ENCODE data around the gene NAT10.

Gene NAT10

DNA sequence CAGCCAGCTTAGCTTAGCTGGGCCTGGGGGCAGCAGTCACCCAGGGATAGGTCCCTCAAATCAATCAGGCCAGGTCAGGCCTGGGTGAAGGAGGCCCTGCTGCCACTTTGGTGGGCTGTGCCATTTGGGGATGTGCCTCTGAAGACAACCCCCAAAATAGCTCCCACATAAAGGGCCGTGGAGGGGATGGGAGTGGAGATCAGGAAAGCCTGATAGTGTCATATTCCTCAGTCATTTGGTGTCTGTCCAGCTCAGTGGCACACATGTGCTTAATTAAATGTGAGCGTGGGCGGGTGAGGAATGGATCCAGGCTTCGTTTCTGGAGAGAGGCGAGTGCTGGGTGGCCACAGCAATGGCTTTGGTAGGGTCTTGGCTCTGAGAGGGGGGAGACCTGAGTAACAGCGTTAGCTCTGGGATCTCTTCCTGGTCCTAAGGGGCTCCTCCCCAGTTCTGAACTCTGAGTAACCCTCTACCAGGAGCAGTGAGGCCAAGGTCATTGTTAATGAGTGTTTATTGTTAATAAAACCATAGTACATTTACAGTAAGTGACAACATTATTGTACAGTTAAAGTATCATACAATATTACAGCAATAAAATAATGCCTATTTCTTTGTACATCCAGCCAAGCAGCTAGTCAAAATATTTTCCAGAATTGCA is 45.2 kb downstream of the NAT10 start:
- DNase-seq = no peak

DNA sequence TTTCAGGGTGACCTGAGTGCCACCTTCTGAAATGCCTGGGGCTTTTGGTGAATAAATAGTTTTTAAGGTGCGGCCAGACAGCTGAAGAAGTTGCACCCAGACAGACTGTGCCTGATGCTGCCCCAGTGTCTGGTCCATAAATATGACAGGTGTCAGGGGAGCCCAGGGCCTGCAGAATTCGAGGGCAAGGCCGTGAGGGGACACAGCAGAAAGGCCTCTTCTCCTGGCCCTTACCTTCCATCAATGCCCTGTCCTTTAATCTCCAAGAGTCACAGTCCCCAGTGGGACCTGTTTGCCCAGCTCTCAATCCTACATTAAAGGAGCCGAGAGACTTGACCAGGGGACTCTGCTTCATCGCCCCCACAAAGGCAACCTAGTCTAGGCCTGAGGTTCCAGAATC is 45.7 kb downstream of the NAT10 start:
- no peak for DNase-seq

DNA sequence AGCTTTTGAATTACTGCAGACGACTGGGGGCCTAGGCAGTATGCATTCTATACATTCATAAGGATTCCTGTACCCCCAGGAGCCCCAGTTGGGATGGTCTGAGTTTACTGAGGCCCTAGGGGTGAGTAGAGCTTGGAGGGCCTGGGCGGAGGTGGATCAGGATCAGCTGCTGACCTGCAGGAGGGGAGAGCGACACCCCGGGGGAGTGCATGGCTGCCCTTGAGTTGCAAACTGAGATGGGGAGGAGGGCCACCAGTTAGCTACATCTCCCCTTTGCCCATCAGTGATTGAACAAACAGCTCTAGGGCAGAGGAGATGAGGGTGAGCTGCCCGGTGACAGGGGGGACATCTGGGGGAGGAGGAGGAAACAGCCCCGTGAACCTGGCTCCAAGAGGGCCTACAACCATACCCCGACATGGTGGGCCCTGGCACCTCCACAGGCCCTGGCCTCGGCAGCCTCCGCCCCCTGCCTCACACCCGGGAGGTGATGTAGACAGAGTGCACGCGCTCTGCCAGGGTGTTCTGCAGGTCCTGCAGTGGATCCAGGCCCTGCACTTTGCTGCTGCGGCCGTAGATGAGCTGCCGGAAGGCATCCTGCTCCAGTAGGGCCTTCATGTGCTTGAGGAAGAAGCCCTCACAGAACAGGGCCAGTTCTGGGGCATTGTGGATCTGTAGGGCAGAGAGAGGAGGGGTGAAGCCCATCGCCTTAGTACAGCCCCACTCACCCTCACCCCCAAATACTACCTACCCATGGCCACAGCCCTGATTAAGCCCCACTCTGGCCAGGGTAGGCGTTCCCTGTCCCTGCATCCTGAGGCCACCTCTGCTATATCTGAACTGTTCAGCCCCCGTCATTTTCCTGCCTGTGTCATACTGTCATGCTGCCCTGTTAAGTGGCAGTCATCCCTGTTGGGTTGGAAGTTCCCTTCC is 46.8 kb downstream of the NAT10 start:
- DNase-seq = no peak

GRCh38 chr11:34154059-34154875 is 48.8 kb downstream of the NAT10 start:
- DNase-seq = peak; percentile 60

GRCh38 chr11:34155057-34155756 is 49.8 kb downstream of the NAT10 start:
- no peak for DNase-seq

DNA sequence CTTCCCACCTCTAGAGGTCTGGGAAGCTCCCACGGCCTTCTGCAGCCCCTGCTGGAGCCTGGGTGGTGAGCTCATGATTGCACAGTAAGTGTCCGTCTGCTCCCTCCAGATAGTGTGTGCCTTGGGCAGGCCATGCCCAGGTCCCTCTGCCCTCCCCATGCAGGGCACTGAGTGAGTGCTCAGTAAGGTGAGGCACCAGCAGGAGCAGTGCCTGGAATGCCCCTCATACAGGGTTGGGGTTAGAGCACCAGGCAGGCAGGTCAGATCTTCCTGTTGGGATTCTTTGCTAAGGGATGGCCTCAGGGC is 50.3 kb downstream of the NAT10 start:
- DNase-seq = no peak

DNA sequence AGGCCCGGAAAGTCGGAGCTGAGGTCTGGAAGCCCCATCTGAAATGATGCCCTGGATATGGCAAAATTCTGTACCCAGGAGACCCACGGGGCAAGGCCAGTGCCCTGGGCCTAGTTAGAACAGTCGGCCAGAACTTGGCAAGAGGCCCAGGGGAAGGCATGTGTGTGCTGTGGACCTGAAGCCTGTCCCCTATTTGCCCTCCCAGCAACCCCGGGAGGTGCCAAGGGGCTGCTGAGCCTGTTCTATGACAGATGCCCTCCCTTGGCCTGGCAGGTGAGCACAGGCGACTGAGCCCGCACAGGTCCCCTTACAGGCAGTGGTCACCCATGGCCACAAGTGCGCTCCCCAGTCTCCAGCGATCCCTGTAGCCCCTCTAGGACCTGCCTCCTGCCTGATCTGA is 51.7 kb downstream of the NAT10 start:
- no peak for DNase-seq

DNA sequence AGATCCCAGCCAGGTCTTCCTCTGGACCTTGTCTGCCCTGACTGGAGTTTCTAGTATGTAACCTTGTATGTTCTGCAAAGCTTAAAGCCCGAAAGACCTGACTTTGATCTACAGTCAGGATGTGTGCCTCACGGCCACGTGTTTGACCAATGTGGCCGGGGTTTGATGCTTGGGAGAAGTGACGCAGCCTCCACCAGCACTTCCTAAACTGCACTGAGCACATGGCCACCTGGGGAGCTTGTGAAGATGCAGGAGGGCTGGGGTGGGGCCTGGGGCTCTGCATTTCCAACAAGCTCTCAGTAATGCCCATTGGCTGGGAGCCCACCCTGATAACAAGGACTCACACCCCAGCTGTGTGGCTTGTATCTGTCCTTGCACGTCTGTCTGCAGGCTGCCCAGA is 53.2 kb downstream of the NAT10 start:
- no peak for DNase-seq

- no peak for DNase-seq
Measured at GRCh38 chr11:34160049-34160721, 54.8 kb downstream of the NAT10 start.

DNA sequence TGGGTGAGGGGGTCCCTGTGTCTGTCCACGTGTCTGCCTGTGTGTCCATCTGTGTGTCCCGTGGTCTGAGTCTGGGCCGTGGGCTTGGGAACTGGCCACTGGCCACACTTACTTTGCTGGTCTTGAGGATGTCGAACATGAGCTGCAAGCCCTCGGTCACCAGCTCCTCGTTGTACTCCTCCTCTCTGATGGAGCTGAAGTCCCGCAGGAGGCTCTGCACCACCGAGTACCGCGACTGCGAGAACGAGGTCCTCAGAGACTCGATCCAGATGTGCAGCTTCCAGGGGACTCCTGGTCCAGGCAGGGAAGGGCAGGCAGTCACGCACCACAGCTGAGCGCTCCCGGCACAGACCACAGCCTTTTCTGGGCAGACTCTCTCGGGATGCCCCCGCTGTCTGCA is 55.4 kb downstream of the NAT10 start:
- DNase-seq = no peak

- DNase-seq = no peak
Measured at GRCh38 chr11:34161361-34161760, 55.9 kb downstream of the NAT10 start.

DNA sequence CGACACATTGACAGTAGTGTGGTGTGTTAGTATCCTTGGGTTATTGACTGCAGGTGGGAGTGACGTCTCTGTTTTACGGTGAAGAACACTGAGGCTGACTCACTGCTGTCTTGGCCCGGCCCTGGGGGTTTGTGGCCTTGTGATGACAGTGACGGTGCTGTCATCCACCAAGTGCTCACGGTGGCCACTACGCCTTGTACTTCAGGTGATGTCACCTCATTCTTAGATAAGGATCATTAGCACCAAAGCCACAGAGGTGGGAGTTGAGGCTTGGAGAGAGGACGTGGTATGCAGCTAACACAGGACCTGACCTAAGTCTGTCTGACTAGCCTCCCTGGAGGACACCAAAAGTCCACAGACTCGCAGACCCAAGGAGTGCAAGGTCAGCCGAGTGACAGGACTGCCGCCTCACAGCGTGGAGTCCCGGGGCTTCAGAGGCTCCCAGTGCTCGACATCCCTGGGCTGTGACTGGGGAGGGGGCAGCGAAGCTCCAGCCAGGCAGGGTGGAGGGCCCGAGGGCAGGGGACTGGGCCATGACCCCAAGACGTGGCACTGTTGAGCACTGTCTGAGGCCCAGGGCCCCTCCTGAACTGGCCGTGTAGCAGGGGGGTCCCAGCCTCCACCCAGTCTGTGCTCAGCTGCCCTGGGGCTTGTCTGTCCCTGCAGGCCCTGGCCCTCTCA is 56.5 kb downstream of the NAT10 start:
- no peak for DNase-seq

DNA sequence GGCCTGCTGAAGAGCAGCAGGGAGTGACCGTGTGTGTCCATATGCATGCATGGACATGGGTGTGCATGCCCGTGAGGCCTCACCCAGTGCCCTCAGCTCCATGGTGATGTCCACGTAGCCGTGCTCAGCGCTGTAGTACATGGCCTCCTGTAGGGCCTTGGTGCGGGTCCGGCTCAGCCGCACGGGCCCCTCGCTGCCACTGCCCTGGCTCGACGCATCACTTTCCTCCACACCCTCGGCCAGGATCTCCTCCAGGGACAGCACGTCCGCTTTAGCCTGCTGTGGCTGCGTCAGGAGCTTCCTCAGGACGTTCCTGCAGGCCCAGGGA is 57.0 kb downstream of the NAT10 start:
- no peak for DNase-seq

DNA sequence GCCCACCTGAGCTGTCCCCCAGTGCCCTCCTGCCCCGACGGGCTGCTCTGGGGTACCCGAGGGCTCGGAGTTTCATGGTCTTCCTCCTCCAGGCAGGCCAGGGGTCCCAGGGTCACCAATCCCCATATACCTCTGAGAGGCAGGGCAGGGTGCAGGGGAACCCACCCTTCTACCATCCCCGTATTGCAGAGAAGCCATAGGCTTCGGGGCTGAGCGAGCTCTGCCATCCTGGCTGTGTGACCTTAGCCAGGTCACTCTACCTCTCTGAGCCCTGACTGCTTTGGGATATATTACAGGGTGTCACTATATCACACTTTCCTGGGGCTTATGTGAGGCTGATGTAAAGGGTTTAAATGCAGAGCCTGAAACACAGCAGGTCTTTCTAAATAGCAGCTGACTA is 57.4 kb downstream of the NAT10 start:
- DNase-seq = no peak

- no peak for DNase-seq
Measured at GRCh38 chr11:34165121-34165520, 59.7 kb downstream of the NAT10 start.

DNA sequence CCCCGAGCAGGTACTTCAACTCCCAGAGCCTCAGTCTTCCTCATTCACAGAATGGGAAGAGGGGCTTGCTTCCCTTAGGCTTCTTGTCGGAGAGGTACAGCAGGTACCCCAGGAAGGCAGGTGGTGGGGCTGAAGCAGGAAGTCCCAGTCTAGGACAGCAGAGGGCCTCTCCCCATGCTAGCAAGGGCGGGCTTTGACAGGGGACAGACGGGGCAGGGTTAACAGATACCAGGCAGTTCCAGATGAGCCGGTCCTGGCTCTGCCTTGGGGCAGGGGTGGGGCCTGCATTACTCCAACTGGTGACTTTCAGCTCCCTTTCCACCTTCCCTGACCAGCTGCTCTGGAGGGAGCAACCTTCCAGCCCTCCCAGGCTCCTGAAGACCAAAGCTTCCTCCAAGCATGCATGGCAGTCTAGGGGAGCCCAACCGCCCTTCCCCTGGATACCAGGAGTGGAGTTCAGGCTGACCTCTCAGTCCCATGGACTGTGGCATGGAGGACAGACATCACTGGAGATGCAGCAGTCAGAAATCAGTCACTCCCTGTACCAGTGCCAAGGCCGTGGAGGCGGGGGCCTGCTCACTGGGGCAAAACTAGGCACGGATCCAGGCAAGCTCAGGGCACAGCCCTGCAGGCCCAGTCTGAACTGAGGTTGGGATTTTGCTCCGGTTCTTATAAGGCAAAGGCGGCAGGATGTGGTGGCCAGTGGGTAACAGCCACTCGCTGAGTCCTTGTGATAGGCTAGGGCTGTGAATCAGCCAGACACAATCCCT is 60.5 kb downstream of the NAT10 start:
- no peak for DNase-seq

GRCh38 chr11:34166806-34167740 is 61.6 kb downstream of the NAT10 start:
- DNase-seq = no peak

DNA sequence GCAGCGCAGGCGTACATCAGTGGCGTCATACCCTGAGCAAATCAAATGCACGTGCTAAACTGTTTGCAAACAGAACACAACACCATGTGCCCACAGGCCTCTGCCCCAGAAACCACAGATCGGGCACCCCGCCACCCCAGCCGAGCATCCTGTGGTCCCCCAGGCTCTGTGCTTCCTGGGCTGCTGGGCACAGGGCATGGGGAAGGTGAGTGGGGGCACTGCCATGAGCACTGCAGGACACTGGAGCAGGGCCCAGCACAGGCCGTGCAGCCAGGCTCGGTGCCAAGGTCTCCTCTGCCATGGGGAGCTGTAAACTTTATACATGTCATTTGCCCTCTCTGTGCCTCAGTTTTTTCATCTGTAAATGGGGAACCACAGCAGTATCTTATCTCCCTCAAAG is 62.5 kb downstream of the NAT10 start:
- no peak for DNase-seq

DNA sequence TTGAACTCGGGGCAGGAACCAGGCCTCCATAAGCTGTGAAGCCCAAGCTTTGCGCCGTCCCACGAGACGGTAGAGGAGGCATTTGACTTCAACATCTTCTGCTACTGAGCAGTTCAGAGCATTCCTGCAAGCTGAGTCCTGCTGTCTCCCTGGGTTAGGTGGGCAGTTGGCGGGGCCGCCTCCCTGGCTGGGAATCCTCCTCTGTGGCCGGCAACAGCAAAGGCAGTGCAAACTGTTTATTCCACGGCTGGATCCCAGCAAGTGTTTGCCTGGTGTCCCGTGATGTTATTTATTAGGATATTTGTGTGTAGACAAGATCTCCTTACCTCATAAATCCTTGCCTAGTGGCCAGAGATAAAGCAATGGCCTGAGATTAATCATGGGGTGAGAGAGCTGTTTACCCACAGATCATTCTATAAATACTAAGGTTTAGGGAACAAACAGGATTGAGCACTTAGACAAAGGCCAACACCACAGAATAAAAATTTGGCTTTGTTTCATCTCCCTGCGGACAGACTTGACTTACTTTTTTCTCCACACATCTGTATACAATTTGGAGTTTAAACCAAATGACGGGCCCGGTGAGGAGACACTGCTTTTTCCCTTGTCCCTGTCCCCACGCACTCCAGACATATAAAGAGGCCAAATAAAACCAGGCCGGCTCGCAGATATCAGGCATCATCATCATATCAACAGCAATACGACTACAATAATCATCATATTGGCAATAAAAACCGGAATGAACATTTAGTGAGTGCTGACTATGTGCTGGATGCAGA is 63.4 kb downstream of the NAT10 start:
- DNase-seq = no peak
